NCI-H226 (cell line): ENCODE results near the gene NPC1L1.
"Not testable (repeated sequence)": the region's sequence is repeated elsewhere in the genome, so short reads cannot be mapped to it uniquely, and the experiment has no call there.

Experiments used
- DNase-seq: peaks from one replicate; pipeline ENCODE4 v3.0.0-alpha.2; 2015

The NPC1L1 gene

GRCh38 chr7:44534087-44534486, 7.0 kb downstream of the NPC1L1 start:
- DNase-seq: no peak

GRCh38 chr7:44533301-44534055, 7.7 kb downstream of the NPC1L1 start:
- no peak for DNase-seq

DNA sequence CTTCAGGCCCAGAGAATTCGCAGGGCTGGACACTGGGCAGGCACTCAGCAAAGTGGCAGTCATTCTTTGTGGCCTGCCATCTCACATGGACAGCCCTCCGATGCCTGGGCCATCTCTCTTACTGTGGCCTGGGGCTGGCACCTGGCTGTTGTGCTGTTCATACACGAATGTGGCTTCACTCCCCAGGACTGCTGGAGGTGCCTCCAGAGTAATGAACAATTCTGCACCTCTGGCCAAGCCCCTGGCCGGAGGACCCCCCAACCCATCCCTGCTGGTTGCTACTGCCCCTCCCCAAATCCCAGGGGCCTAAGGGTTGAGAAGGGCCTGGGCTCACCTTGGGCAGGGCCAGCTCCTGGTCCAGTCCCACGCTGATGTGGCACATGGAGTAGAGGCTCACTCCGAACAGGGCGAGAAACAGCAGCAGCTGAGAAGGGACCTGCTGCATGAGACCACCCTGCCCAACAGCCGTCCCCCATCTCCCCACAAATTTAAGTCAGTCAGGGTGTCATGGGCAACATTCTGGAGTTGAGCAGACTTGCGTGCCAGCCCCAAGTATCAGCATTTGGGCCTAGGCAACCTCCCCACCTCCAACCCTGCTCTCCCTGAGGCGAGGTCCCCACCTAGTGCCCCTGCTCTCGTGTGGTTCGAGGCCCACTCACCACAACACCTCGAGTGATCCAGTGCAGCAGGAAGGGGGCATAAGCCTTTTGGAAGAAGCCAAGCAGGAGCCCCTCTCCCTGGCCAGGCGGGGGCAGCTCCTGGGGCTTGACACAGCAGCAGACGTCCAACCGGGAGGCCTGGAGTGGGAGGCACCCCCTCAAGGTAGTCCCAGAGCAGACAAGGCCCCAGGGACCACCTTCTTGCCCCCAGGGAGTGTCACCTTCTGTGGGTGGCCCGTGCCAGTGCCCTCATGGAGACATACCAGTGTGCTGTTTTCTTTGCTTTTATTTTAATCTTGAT, 9.4 kb downstream of the NPC1L1 start:
- DNase-seq: no peak

- DNase-seq: no peak
Measured at GRCh38 chr7:44530990-44531389, 10.1 kb downstream of the NPC1L1 start.

- no peak for DNase-seq
Measured at GRCh38 chr7:44524811-44525388, 16.2 kb downstream of the NPC1L1 start.

- no peak for DNase-seq
Measured at GRCh38 chr7:44522315-44522714, 18.8 kb downstream of the NPC1L1 start.

GRCh38 chr7:44521347-44522095, 19.6 kb downstream of the NPC1L1 start:
- DNase-seq: no peak

DNA sequence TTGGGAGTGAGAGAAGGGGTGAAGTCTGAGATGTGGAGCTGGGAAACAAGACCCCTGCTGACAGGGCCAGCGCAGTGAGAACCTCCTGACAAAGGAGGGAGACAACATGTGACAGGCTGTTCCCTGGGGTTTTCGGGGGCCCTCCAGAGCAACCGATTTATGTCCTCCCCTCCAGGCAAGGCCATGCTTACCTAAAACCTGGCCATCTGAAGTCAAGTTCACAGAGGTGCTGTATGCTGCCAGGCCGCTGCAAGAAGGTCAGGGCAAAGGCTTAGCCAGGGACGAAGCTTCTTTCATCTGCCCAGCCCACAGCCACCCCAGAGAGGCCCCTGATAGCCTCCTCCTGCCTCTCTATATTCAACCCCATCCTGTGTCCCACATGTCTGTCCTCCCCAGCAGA, 20.6 kb downstream of the NPC1L1 start:
- no peak for DNase-seq

DNA sequence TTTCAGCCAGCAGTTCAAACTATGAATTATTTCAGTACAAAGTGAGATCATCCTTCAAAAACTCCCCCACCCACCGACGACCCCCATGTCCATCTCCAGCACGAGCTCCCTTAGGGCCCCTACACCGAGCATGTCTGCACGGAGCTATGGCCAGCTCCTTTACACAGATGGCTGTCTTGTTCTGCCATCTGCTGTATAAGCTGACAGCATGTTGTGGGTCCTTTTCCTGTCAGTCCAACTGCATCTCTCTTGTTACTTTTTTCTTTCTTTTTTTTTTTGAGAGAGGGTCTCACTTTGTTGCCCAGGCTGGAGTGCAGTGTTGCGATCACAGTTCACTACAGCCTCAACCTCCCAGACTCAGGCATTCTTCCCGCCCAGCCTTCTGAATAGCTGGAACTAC, 21.6 kb downstream of the NPC1L1 start:
- no peak for DNase-seq

DNA sequence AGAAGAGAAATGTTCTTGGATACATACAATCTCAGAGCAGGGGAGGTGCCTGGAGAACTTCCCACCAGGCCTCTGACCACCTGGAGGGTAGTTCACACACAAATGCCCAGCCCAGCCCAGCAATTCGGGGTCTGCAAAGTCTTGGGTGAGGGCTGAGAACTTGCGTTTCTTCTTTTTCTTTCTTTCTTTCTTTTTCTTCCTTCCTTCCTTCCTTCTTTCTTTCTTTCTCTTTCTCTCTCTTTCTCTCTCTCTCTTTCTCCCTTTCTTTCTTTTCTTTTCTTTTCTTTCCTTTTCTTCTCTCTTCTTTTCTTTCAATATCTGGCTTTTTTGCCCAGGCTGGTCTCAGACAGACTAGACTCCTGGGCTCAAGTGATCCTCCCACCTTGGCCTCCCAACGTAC, 22.4 kb downstream of the NPC1L1 start:
- no peak for DNase-seq

- DNase-seq: no peak
Measured at GRCh38 chr7:44517175-44517574, 24.0 kb downstream of the NPC1L1 start.

GRCh38 chr7:44515590-44516268, 25.4 kb downstream of the NPC1L1 start:
- no peak for DNase-seq

DNA sequence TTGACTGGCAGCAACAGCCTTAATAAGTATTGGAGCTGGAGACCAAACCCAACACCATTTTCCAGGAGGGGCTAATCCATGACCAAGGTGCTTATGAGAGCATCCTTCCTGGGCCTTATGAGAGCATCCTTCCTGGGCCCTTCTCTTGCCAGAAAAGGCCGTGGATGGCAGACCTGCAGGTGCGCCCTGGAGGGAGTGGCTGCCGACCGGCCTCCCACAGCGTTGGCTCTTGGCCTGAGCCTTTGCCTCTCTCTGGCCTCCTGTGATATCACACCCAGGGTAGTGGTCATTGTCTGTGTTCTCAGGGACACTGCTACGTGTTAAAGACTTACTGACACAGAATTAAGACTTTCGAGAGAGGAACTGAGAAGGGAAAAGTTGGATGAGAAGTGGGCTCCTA, 28.4 kb downstream of the NPC1L1 start:
- DNase-seq: no peak

DNA sequence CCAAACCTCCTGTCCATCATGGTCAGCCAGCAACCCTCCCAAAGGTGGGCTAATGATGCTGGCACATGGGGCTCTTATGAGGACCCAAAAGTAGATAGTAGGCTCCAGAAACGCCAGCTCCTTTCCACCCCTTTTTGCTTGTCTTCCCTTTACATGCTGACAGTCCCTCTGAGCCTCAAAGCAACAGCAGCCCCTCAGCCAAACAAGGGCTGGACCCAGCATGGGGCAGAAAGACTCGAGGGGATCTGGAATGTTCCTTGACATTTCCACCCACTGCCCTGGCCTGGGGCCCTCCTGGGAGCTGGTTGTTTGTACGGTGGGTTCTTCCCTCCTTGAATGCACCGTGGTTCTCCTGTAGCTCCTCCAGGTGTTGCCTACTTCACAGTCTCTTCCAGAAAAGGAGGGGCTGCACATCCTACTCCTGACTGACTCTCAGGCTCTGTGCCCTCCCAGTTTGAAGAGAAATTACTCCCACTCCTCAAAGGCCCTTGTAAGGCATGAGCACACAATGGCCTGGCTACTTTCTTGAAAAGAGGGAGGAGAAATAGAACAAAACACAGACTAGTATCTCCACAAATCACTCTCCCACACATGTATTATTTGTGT, 29.2 kb downstream of the NPC1L1 start:
- no peak for DNase-seq

- no peak for DNase-seq
Measured at GRCh38 chr7:44511236-44511635, 29.9 kb downstream of the NPC1L1 start.

DNA sequence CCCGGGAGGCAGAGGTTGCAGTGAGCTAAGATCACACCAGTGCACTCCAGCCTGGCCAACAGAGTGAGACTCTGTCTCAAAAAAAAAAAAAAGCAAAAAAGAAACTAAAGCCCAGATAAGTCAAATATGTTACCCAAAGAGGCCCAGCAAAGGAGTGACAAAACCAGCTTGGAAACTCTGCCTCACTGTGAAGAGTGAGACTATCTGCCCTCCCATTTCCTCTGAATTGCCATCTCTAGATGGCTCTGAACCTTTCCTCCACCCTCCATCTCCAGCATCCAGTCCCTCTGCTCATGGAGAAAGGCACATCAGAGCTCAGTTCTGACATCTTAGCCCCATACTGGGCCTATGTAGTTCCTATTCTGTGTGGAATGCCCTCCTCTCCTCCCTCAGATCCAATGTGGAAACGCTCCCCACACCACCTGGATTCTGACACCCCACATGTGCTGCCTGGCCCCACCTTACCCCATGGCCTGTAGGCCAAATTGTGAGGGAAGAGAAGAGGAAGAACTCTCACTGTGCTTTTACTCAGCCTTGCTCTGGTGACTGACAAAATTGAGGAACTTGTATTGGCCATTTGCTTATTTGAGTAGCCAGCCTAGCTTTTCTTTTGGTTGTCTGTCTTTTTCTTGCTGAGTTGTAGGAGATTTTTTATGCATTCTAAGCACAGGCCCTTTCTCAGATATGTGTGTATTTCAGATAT, 32.7 kb downstream of the NPC1L1 start:
- no peak for DNase-seq

DNA sequence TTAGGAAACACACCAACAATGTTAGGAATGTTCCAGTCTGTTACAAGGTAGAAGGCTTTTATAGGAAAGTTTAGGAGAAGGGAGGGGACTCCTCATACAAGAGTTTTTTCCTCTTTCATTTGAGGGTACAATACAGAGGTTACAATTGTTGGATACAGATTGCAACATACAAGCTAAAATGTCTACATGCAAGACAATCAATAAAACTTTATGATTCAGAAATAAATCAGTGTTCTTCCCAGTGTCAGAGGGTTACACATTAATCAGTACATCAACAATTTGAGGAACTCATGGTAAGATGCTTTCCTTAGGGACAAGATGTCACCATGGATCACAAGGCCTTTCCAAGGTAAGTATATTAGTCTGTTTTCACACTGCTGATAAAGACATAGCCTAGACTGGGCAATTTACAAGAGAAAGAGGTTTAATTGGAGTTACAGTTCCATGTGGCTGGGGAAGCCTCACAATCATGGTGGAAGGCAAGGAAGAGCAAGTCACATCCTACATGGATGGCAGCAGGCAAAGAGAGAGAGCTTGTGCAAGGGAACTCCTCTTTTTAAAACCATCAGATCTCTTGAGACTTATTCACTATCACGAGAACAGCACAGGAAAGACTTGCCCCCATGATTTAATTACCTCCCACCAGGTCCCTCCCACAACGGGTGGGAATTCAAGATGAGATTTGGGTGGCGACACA, 34.4 kb downstream of the NPC1L1 start:
- not testable (repeated sequence) for DNase-seq

- DNase-seq: no peak
Measured at GRCh38 chr7:44505595-44505994, 35.5 kb downstream of the NPC1L1 start.

DNA sequence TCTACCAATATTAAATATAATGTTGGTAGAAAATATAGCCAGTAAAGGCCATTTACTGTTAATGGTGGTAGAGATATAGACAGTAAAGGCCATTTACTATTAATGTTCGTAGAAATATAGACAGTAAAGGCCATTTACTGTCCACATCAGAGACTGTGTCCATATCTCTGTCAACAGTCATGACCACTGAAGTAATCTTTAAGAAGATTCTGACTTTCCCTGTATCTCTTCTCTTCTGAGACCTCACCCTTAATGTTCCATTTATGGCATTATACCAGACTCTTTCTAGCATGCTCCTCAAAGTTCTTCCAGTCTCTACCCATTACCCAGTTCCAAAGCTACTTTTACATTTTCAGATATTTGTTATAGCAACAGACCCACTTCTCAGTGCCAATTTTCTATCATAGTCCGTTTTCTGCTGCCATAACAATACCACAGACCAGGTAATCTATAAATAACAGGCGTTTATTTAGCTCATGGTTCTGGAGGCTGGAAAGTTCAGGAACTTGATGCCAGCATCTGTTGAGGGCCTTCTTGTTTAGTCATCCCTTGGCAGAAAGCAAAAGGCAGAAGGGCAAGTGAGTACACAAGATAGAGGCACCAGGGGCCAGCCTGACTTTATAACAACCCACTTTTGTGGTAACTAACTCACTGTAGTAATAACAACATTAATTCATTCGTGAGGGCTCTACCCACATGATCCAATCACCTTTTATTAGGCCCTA, 42.7 kb downstream of the NPC1L1 start:
- no peak for DNase-seq
